PC-3 (cell line): Measurements from ENCODE around the gene PLSCR5.

Experiments
- CTCF ChIP-seq: fragments of 300-600 bp; sonication (generic); conservative IDR thresholded peaks from 2 replicates; pipeline ENCODE4 v1.5.1; 2017; ENCODE audit warnings: antibody characterized with exemption, low read depth, mild to moderate bottlenecking, low read length
- EZH2 ChIP-seq: fragments of 300-600 bp; sonication (generic); IDR thresholded peaks from one replicate; pipeline ENCODE4 v1.6.1; 2017; ENCODE audit warnings: antibody characterized with exemption, mild to moderate bottlenecking, low read length; ENCODE audit not compliant: unreplicated experiment
- EZH2phosphoT487 ChIP-seq: fragments of 300-600 bp; sonication (generic); IDR thresholded peaks from 2 replicates; pipeline ENCODE4 v1.6.1; 2018; ENCODE audit warnings: mild to moderate bottlenecking, antibody characterized with exemption, low read length, borderline replicate concordance

- TF ChIP-seq CTCF = no peak
- TF ChIP-seq EZH2phosphoT487 = no peak
- no peak for TF ChIP-seq EZH2
Observed at GRCh38 chr3:146650691-146651442, 45.7 kb upstream of the PLSCR5 start.
